ENCODE results near the gene TOB1.

DNA sequence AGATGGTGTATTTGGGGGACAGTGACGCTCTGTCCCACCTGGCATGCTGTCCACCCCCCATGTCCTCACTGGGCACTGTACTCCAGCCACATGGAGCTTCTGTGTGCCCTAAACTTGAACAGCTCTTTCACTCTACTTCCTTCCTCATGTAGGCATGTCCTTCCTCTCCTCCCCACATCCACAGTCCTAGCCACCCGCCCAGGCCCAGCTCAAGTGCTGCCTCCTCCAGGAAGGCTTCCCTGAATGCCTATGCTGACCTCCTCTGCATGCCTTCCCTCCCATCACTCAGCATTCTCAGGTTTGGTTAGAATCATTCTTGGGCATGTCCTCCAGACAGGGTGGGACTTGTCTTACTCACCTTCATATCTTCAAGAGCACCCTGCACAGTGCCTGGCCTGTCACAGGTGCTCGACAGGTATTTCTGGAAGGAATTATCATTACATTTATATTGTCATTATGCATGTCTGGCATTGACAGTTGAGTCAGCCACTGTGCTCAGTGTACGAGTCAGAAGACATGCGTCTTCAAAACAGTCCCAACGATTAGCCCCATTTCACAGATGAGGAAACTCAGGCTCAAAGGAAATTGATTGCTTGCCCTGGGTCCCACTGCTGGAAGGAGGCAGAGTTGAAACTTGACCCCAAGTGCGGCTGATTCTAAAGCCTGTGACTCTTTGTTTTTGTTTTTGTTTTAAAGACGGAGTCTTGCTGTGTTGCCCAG, 42.1 kb upstream of the TOB1 start:
- TF ChIP-seq, protein P1, sequence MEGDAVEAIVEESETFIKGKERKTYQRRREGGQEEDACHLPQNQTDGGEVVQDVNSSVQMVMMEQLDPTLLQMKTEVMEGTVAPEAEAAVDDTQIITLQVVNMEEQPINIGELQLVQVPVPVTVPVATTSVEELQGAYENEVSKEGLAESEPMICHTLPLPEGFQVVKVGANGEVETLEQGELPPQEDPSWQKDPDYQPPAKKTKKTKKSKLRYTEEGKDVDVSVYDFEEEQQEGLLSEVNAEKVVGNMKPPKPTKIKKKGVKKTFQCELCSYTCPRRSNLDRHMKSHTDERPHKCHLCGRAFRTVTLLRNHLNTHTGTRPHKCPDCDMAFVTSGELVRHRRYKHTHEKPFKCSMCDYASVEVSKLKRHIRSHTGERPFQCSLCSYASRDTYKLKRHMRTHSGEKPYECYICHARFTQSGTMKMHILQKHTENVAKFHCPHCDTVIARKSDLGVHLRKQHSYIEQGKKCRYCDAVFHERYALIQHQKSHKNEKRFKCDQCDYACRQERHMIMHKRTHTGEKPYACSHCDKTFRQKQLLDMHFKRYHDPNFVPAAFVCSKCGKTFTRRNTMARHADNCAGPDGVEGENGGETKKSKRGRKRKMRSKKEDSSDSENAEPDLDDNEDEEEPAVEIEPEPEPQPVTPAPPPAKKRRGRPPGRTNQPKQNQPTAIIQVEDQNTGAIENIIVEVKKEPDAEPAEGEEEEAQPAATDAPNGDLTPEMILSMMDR (IDR thresholded peaks at IDR 0.05 in 2 of 3, conservative IDR thresholded peaks at IDR 0.05 in 1 of 3; ENCODE audit: borderline replicate concordance in 1 of 3, insufficient read depth in 1 of 3, low read depth in 2 of 3, low read length in 2 of 3) = no peak
- no peak for TF ChIP-seq ZNF274 (IDR thresholded peaks at IDR 0.05; ENCODE audit: low read depth, low read length)
- TF ChIP-seq JUND (IDR thresholded peaks at IDR 0.05) = no peak
